Lower leg skin (tissue), 4 donors: Measurements from ENCODE around the gene APBA2. TPM values are rescaled to one million over a fixed set of nuclear protein-coding genes. Genes with fewer than 3 reads are reported as not detected.

Experiments used
- DNase-seq, 2 donors: peaks; one replicate each; pipeline ENCODE4 v3.0.0-alpha.2; 2019; ENCODE audit warnings: low spot score in 2 of 2
- H3K4me3 ChIP-seq: fragments of 200-600 bp; sonication (generic); 2 replicates; pipeline ENCODE4 v1.5.1; 2017; ENCODE audit warnings: mild to moderate bottlenecking, low read depth; ENCODE audit not compliant: poor library complexity, severe bottlenecking
- CTCF ChIP-seq, 3 donors: fragments of 450-650 bp; IDR thresholded peaks; one replicate each; pipeline ENCODE4 v1.5.1; 2016; ENCODE audit warnings: antibody characterized with exemption in 3 of 3, mild to moderate bottlenecking in 3 of 3, moderate library complexity in 2 of 3
- POLR2A ChIP-seq, 2 donors: fragments of 450-650 bp; IDR thresholded peaks; one replicate each; pipeline ENCODE4 v1.6.1; 2016 to 2017; ENCODE audit warnings: antibody characterized with exemption in 2 of 2, mild to moderate bottlenecking in 1 of 2, moderate library complexity in 1 of 2
- WGBS, 2 donors: methylation state at CpG; one replicate each; pipeline ENCODE4 v1.1.5; 2018; 5-methylcytosine and 5-hydroxymethylcytosine counted together
- intact Hi-C: fragments of 100-400 bp; cut with DNase I; formaldehyde crosslinking; loops from one replicate; pipeline ENCODE4 v1.15.0; 2023; ENCODE audit warnings: low total_unique reads
- total RNA-seq, 4 donors: library from RNA; depleted of rRNA; stranded (reverse); fragments of >200 nt; gene quantifications; one replicate each; pipeline ENCODE4 v1.1.0, GENCODE V29; 2016

The APBA2 gene
- total RNA-seq, 4 donors from 2014 or later: 0.80 to 1.9 (median 1.6) TPM

GRCh38 chr15:29064731-29065130, 179.0 kb downstream of the APBA2 start:
- DNase-seq: peak in 1 of 2 donors; percentile 52
- no peak overlapping the region for H3K4me3 ChIP-seq
- intact Hi-C loops: no loop called here
- TF ChIP-seq POLR2A (IDR thresholded peaks at IDR 0.05): no peak
- TF ChIP-seq CTCF (IDR thresholded peaks at IDR 0.05): no peak
- WGBS, 2 donors: 89 to 95% methylated on average over 8 of the region's 8 CpGs

- 70 to 76% methylated on average over 2 to 5 of the region's 5 CpGs for WGBS, 2 donors
- TF ChIP-seq POLR2A (IDR thresholded peaks at IDR 0.05): no peak
- TF ChIP-seq CTCF (IDR thresholded peaks at IDR 0.05): no peak
- peak in 1 of 2 donors; percentile 57 for DNase-seq
- intact Hi-C loops: no loop called here
- H3K4me3 ChIP-seq: no peak overlapping the region
Measured at GRCh38 chr15:29065571-29065970, 179.8 kb downstream of the APBA2 start.

- intact Hi-C loops: no loop called here
- 92 to 93% methylated on average over 5 of the region's 5 CpGs for WGBS, 2 donors
- peak in 1 of 2 donors; percentile 39 for DNase-seq
- H3K4me3 ChIP-seq: no peak overlapping the region
- no peak for TF ChIP-seq CTCF (IDR thresholded peaks at IDR 0.05)
- no peak for TF ChIP-seq POLR2A (IDR thresholded peaks at IDR 0.05)
Measured at GRCh38 chr15:29066310-29066709, 180.5 kb downstream of the APBA2 start.

GRCh38 chr15:29066838-29067237, 181.1 kb downstream of the APBA2 start:
- WGBS, 2 donors: 80 to 86% methylated on average over 2 of the region's 2 CpGs
- no peak for DNase-seq
- intact Hi-C loops: no loop called here
- H3K4me3 ChIP-seq: no peak overlapping the region
- no peak for TF ChIP-seq POLR2A (IDR thresholded peaks at IDR 0.05)
- no peak for TF ChIP-seq CTCF (IDR thresholded peaks at IDR 0.05)

GRCh38 chr15:29067949-29068348, 182.2 kb downstream of the APBA2 start:
- intact Hi-C loops: no loop called here
- 76% methylated on average over 7 of the region's 7 CpGs for WGBS, 2 donors
- TF ChIP-seq POLR2A (IDR thresholded peaks at IDR 0.05) (no peak), CTCF (IDR thresholded peaks at IDR 0.05) (no peak)
- peak in 1 of 2 donors; percentile 17 for DNase-seq
- no peak overlapping the region for H3K4me3 ChIP-seq
